ENCODE results near the gene DNAI2.

DNAI2 gene, protein sequence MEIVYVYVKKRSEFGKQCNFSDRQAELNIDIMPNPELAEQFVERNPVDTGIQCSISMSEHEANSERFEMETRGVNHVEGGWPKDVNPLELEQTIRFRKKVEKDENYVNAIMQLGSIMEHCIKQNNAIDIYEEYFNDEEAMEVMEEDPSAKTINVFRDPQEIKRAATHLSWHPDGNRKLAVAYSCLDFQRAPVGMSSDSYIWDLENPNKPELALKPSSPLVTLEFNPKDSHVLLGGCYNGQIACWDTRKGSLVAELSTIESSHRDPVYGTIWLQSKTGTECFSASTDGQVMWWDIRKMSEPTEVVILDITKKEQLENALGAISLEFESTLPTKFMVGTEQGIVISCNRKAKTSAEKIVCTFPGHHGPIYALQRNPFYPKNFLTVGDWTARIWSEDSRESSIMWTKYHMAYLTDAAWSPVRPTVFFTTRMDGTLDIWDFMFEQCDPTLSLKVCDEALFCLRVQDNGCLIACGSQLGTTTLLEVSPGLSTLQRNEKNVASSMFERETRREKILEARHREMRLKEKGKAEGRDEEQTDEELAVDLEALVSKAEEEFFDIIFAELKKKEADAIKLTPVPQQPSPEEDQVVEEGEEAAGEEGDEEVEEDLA

DNA sequence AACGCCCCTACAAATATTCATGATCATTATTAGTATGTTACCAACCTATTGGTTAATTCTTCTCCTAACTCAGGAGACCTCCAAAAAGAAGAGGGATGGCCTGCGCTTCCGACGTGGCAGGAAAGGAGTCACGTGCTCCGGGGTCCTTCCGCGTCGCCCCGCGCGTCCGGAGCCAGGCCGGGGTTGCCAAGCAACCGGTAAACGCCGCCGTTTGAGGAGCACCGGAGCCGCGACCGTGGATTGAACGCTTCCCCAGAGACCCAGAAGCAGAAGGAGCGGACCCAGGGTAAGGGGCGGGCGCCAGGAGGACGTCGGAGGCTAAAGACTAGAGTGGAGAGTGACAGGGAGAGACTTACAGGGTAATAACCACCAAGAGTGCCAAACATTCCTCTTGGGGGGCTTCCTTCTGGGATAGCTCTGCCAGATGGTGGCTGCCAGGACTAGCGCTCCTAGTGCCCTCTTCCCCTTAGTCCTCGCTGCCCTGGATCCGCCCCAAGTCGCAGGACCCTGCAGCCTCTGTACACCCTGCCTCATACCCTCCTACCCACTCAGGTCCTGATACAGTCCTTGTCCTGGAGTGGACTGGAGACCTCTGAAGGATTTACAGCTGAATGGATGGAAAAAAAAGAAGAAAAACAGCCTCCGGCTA, at the start of gene DNAI2:
Gene DNAI2 (plus strand): TSS at position 175 of the 649 bp plus-strand sequence. CDS start 7,584 bp downstream, outside the sequence.
- no peak for DNase-seq (ENCODE audit: low read depth)

DNA sequence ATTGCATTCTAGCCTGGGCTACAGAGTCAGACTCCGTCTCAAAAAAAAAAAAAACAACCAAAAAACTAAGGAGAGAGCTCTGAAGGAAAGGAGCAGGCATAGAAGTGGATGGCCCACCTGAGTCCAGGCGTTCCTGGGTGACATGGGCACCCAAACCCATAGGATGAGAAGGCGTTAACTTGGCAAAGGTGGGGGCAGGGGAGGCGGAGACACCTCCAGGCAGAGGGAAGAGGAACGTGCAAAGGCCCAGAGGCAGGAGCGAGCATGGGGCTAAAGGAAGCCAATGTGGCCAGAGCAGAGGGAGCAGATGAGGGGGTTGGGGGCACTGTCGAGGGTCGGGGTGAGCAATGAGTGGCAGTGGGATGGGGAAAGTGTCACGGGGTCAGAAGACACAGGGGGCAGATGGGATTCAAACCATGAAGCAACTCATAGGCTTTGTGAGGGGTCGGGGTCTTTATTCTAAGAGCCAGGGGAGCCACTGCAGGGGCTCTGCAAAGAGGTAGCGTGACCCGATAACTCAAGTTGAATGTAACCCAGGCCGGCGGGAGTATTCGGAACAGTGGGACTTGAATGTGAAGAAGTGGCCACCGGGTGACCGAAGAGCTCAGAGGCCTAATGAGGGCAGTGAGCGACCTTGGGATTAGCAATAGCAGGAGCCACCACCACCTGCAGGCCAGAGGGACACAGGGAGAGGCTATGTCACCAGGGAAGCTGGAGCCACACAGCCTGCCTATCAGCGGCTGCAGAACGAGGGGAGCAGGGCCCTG, 48.9 kb upstream of the DNAI2 start:
- DNase-seq (ENCODE audit: low read depth): no peak

DNA sequence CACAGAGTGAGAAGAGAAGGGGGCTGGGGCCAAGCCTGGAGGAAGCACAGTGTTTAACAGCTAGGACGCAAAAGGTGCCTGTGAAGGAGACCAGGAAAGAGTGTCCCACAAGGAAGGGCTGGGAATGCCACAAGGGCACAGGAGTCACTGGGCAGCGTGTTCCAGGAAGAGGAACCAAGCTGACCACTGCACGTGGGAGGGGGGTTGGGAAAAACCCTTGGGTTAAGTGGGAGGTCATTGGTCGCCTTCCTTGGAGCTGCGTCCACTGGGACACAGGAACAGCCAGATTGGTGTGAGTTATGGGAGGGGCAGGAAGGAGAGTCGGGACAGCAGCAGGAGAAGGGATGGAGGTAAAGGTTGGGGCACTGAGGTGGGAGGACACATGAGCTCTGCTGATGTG, 47.8 kb upstream of the DNAI2 start:
- no peak for DNase-seq (ENCODE audit: low read depth)

DNA sequence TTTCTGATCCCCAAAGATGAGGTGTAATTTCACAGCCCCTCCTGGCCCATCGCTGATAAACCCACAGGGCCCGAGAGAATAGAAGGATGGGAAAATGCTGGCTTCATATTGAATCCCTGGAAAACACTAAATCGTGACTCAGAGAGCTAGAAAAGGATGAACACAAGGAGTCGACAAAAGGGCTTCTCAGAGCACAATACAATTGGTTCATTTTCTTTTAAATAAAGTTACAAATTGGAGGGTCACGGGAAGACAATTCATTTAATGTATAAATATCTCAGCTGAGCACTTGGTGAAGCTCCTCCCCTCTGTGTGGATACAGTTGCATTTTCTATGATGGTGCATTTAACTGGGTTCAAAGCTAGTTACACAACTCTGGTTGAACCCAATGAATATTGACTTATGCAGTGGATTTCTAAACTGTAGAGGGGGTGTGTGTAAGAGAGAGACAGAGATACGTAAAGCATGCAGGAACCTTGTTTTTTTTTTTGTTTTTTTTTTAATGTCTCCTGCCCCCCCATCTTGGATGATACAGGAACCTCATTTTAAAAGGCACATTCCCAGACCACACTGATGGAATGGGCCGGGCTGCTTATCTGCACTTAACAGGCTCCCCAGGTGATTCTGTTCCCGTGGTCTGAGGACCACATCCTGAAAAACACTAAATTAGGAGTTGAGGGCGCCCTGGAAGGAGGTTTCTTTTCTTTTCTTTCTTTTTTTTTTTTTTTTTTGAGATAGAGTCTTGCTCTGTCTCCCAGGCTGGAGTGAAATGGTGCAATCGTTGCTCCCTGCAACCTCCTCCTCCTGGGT, 46.6 kb upstream of the DNAI2 start:
- DNase-seq (ENCODE audit: low read depth): no peak

DNA sequence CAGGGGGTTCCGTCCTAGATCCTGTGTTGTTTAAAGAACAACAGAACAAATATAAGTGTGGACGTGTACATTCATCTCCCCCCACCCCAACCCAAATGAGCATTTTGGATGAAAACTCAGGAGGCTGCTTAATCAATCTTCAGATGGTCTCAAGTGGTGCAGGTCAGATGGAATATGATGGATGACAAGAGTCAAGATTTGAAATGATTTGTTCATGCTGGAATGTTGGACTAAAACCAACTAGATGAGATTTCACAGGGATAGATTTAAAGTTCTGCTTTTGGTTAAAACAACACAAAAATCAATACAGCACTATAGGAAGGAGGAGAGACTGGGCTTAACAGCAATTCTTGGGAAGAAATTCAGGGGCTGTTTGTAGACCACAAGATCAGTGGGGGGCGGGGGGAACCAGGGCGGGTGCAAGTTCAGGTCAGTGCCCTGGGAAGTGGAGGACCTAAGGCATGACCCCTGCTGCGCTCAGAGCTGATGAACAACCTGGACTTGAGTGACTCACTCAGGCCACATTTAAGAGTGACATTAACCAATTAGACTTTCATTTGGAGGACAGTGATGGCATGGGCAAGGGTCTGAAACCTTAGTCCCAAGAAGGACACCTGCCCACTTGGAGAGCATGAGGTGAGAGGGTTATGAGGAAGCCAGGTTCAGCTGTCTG, 45.6 kb upstream of the DNAI2 start:
- DNase-seq (ENCODE audit: low read depth): no peak

DNA sequence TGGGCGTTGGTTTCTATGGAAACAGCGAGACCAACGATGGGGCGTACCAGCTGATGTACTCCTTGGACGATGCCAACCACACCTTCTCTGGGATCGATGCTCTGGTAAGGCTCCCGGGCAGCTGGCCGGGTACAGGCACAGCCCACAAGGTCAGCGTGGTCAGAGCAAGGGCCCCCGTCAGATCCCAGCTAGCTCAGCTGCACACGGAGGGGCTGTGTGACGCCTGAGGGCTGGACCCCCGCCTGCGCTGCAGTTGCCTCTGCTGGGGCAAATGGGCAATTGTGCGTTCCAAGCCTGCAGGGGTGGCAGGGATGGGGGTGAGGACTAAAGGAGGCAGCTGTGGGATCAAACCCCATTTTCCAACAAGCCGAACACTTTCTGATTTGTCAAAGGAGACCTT, 43.1 kb upstream of the DNAI2 start:
- no peak for DNase-seq (ENCODE audit: low read depth)

DNA sequence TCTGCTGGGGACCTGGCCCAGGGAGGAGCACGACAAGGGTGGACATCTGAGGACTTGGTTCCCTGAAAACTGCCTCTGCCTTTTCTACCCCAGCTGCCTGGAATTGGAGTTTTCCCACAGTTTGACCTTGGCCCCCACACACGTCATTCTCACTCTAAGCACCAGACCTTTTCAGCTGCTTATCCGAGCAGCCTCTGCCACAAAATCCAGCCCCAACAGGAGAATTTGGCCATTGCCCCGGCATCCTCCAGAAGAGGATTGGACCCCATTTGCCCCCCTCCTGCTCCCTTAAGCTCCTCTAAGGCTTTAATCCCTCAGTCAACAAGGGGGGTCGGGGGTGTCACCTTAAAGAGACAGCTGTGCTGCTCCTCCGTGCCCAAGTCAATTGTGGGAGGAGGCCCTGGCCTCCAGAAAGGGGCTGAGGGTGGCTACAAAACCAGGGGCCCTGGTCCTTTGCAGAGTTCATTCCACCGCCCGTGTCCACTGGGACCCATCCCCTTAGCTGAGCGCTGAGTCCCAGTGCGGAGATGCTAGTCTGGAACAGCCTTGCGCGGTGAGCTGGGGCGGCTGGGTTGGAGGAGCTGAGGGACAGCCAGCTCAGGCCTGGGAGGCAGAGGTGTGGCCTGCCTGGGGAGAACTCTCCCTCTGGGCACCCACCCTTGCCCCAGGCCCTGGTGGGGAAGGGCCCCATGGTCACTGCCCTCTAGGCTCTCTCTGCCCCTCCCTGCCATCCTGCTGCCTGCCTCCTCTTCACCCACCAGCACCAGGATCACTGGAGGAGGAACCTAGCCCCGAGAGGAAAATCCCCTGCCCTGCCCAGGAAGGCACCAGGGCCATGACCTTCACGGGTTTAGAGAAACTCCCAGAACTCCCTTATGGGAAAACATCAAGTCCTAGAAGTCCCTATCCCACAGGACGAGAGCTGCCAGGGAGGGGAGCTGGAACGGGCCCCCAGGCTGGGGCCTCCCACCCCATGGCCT, 41.8 kb upstream of the DNAI2 start:
- DNase-seq (ENCODE audit: low read depth): no peak

DNA sequence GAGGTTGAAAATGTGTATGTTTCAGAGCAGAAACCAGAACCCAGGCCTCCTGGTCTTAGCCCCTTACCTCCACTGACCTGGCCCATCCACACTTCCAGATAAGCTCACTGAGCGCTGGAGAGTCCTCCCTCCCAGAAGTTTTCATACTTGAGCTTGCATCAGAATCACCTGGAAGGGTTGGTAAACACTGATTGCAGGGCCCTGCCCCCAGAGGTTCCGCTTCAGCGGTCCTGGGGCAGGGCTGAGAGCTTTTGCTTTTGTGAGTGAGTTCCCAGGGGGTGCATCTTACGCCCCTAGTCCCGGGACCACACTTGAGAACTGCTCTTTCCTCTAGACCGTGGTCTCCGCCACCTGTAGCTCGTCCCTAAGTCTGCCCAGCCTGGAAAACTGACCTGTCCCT, 40.1 kb upstream of the DNAI2 start:
- DNase-seq (ENCODE audit: low read depth): no peak

DNA sequence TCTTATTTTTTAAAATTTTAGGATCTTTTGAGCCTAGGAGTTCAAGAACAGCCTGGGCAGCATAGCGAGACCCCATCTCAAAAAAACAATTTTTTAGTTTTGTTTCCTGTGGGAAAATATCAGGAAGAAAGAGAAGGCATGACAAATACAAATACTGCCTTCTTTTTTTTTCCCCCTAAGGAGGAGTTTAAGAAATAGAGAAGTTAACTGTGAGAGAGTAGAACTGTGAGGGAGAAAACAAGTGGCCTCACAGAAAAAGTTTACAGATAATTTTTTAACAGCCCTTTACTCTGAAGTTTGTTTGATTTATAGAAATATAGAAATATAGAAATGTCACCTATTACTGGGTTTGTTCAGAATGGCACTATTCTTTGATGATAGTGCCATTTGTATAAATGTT, 39.5 kb upstream of the DNAI2 start:
- DNase-seq (ENCODE audit: low read depth): no peak

DNA sequence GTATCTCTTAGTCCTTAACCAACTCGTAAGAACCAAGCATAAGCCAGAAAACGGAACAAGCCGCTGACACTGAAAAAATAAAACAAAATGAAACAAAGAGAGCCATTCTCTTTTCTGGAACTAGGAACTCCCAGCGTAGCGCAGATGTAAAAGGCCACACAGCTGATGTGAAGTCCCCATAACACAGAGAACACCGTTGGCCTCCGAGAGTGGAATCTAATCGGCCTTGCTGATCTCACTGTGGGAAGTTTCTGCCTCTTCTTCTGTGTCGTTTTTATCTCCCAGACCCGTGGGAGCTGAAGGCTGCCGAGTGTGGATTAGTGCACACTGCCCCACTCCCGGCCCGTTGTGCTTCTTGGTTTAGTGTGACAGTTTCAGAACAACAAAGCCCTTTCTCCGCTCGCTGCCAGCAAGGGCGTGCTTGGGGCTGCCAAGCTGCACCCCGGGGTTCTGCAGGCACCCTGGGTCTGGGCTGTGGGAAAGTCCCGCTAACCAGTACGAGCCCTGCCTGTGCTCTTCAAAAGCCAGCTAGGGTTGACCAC, 38.9 kb upstream of the DNAI2 start:
- DNase-seq (ENCODE audit: low read depth): no peak

DNA sequence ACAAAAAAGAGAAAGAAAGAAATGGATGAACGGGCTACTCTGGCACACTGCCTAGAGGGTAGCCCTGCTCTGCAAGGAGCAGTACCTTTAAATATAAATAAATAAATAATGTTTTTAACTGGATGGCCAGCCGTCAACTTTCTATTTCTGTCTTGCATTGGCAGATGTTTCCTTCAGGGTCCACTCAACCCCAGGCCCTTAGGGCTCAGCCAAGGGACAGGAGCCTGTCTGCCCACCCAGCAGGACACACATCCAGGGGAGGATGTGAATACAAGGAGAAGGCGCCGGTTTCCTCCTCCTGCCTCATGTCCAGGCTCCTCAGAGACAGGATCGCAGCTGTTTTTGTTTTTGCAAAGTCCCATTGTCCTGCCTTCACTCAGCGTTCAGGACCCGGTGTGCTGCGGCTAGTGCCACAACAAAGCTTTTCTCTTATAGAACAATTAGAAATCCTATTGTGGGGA, 38.1 kb upstream of the DNAI2 start:
- DNase-seq (ENCODE audit: low read depth): no peak

DNA sequence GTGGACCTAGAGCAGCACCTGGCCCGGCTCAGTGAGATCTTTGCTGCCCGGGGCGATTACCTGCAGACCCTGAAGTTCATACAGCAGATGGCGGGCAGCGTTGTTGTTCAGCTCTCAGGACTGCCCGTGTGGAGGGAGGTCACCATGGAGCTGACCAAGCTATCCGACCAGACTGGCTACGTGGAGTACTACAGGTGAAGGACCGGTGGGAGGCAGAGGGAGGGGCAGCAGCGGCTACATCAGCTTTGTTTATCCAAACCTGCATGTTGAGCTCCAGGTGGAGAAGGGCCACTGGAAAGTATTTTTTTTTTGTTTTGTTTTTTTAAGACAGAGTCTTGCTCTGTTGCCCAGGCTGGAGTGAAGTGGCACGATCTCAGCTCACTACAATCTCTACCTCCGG, 36.7 kb upstream of the DNAI2 start:
- no peak for DNase-seq (ENCODE audit: low read depth)

DNA sequence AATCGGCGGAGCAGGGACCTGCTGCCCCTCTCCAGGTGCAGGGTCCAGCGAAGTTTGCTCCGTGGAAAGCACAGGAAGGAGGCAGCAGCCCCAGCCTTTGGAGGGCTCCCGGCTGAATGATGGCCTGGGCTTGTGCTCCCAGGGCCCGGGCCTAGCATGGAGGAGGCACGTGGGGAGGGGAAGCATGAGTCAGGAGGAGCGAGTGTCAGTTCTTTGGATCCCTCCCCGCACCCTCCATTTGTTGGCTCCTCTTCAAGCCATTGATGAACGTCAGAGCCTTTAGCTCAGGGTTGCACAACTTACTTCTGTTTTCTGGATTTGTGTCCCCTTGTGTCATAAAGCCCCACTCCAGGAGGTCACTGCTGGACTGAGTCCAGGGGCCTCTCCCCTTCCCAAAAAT, 34.9 kb upstream of the DNAI2 start:
- DNase-seq (ENCODE audit: low read depth): no peak

DNA sequence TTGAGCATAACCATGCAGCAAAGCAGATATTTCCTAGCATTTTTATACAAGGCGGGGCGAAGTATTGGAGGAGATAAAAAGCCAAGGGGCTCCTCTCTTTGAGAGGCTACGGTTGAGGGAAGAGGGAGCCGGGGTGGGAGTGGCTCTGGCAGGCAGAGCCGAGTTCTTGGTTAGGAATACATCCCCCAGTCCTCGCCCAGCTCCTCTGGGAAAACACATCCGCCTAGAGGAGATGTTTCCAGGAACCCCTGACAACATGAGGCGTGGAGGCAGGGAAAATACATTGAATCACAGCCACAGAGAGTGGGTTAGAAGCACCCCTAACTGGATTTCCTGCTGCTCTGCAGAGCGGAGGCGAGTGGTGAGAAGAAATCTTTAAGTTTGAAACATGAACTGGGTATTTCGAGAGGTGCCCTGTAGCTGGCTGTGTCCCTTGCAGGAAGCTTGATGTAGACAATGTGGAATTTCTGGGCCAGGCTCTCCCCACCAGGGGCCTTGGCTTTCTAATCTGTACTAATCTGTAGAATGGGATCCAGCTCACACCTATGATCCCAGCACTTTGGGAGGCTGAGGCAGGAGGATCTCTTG, 33.3 kb upstream of the DNAI2 start:
- DNase-seq (ENCODE audit: low read depth): no peak

DNA sequence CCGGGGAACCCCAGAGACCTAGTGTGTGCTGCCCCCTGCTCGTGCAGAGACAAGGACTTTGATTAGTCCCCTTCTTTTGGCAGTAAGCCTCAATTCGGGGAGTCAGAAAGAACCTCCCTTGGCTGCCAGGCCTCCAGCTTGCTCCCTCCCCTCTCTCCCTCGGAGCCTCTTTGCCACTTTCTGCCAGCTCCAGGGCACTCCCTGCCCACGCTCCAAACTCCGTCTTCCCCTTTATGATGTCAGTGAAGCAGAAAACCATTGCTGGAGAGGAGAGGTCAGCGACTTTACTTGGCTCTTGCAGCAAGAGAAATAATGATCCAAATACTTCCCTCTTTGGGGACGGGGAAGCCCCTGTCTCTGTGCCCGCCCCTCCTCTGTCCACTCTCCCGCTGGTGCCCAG, 32.6 kb upstream of the DNAI2 start:
- no peak for DNase-seq (ENCODE audit: low read depth)

DNA sequence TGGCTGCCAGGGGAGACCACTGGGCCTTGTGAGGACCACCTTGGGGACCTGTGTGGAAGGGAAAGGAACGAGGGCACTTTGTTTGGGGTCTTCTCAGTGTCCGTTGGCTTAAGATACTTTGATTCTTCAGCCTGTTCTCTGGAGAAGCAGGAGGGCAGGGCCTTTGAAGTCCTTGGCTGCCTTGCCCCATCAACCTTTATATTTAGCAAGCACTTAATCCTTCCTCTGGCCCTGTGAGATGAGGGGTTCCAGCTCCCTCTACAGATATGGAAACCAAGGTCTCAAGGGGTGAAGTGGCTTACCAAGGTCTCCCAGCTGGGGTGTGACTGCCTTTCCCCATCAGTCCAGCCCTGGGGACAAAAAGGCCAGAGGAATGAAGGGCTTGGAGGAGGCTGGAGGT, 32.2 kb upstream of the DNAI2 start:
- DNase-seq (ENCODE audit: low read depth): no peak

DNA sequence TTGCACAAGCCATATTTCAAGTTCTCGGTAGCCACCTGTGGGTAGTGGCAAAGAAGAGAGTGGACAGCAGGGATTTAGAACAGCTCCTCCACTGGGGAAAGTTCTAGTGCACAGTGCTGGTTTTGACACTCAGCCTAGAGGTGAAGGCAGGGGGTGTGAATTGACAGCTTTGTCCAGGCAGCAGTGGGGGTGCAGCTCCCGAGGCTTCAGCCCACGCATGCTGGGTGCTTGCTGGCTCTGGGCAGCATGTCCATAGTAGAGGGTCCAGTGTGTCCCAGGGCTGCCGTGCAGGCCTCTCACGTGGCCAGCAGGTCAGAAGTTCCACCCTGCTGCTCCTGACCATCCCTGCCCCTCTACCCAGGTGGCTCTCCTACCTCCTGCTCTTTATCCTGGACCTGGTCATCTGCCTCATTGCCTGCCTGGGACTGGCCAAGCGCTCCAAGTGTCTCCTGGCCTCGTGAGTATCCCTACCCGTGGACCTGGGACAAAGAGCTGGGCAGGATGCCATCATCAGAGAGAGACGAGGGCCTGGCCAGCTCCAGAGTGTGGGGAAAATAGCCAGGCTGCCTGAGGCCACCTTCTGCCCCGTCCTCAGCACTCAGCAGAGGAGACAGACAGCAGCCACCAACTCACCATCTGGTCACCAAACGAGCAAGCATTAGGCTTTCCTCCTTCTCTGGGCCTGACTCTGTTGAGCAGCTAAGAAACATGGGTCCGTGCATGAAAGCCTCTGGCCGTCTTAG, 30.9 kb upstream of the DNAI2 start:
- no peak for DNase-seq (ENCODE audit: low read depth)

DNA sequence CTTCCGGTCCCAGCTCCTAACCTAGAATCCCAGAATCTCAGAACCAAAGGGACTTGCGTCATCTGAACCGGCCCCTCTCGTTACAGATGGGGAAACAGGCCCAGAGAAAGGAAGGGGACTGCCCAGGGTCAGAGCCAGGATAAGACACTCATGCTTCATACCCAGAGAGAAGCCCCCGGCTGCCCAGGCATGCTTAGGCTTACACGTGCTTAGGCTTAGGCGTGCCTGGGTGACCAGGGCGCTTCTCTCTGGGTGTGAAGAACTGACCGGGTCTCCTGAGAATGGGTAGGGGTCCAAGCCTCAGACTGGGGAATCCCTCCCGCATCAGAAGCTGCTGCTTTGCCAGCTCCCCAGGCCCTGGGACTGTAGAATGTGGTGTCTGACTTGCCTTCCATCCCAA, 29.9 kb upstream of the DNAI2 start:
- no peak for DNase-seq (ENCODE audit: low read depth)
